ENCODE data around the gene PPL. TPM values are rescaled to one million over a fixed set of nuclear protein-coding genes. Genes with fewer than 3 reads are reported as not detected.

Gene PPL
- total RNA-seq, 1 experiment from 2014 or later = 56.4 TPM

- H2AFZ ChIP-seq (ENCODE audit: low read depth, low read length, poor library complexity, severe bottlenecking) = no peak overlapping the region
- ATAC-seq (peak; percentile 44), DNase-seq (ENCODE audit: low read depth, low spot score) (peak; percentile 74)
- intact Hi-C loops (cut with micrococcal nuclease) = loop anchor here (1.0 to 5.0 kb wide), 3 partner anchors 64 to 179 kb away; partner anchors contain the start of genes GLYR1, UBN1 and ZNF500
- peak overlapping the region; percentile 76 for H3K9ac ChIP-seq (ENCODE audit: low read length)
- peak overlapping the region; percentile 70 for H3K4me2 ChIP-seq (ENCODE audit: low read length)
- H4K20me1 ChIP-seq (ENCODE audit: insufficient read depth) = no peaks in the 10 kb centered on the region
- no peaks in the 10 kb centered on the region for H3K36me3 ChIP-seq (ENCODE audit: control insufficient read depth in 1 of 2, insufficient read depth in 2 of 2, low read length in 2 of 2)
- H3K4me3 ChIP-seq (replicated peaks in 1 of 2; ENCODE audit: low read depth in 1 of 2, low read length in 2 of 2) = peak overlapping the region; percentile 35 to 41
- no TSS peak for BruUV-seq (replicated peaks)
- no peaks in the 10 kb centered on the region for H3K27me3 ChIP-seq (ENCODE audit: insufficient read depth, low read length)
- H3K79me2 ChIP-seq (ENCODE audit: insufficient read depth, low read length) = no peaks in the 10 kb centered on the region
- ChIA-PET RAD21 (ENCODE audit: low non-redundant PET in 1 of 2, low total read pairs in 2 of 2, uncharacterized antibody in 2 of 2, unreplicated experiment in 2 of 2) (no interaction called here), POLR2A (interaction anchor here (0.6 to 1.4 kb wide), 3 partner anchors 10 to 211 kb away, joined by 3 to 6 read pairs (median 6); partner anchors contain the start of genes ANKS3, DNAAF8 and ROGDI), CTCF (no interaction called here)
- peaks cover 52 to 71% of the 10 kb centered on the region in 2 experiments for H3K4me1 ChIP-seq (ENCODE audit: control insufficient read depth in 1 of 2, insufficient read depth in 2 of 2, low read length in 2 of 2)
- no peaks in the 10 kb centered on the region for H3K9me3 ChIP-seq (ENCODE audit: control insufficient read depth in 1 of 2, insufficient read depth in 1 of 2, low read depth in 1 of 2, low read length in 2 of 2)
- H3K9me2 ChIP-seq (ENCODE audit: insufficient read depth) = no peaks in the 10 kb centered on the region
- peak overlapping the region; percentile 100 for H3K27ac ChIP-seq (ENCODE audit: low read depth, low read length)
- TF ChIP-seq YY1 (IDR thresholded peaks at IDR 0.05; ENCODE audit: extremely low read depth, insufficient replicate concordance, low read depth, low read length) (peak; percentile 46), POLR2AphosphoS5 (IDR thresholded peaks at IDR 0.05; ENCODE audit: low read depth, low read length) (peak; percentile 69)
- TF ChIP-seq, protein P1, sequence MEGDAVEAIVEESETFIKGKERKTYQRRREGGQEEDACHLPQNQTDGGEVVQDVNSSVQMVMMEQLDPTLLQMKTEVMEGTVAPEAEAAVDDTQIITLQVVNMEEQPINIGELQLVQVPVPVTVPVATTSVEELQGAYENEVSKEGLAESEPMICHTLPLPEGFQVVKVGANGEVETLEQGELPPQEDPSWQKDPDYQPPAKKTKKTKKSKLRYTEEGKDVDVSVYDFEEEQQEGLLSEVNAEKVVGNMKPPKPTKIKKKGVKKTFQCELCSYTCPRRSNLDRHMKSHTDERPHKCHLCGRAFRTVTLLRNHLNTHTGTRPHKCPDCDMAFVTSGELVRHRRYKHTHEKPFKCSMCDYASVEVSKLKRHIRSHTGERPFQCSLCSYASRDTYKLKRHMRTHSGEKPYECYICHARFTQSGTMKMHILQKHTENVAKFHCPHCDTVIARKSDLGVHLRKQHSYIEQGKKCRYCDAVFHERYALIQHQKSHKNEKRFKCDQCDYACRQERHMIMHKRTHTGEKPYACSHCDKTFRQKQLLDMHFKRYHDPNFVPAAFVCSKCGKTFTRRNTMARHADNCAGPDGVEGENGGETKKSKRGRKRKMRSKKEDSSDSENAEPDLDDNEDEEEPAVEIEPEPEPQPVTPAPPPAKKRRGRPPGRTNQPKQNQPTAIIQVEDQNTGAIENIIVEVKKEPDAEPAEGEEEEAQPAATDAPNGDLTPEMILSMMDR (IDR thresholded peaks at IDR 0.05 in 2 of 3, conservative IDR thresholded peaks at IDR 0.05 in 1 of 3; ENCODE audit: borderline replicate concordance in 1 of 3, insufficient read depth in 1 of 3, low read depth in 2 of 3, low read length in 2 of 3) = no peak
Observed at GRCh38 chr16:4945560-4946502, 8.9 kb upstream of the PPL start.
